ENCODE measurements around the gene MS4A18.

The MS4A18 gene

DNA sequence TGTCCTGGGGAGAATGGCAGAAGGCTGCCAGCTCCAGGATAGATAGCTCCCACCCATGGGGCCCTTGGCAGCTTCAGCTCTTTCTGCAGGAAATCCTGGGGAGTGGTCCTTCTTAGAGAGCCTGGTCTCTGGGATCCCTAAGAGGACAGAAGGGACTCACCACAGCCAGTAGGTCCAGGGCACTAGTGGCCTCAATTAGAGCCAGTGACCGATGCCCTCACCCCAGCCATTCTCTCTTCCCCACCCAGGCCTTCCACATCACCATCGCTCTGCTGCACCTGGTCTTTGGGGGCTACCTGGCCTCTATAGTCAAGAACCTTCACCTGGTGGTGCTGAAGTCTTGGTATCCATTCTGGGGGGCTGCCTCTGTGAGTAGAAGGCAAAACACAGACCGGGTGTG lies 66.2 kb downstream of the MS4A18 start:
- DNase-seq: no peak

DNA sequence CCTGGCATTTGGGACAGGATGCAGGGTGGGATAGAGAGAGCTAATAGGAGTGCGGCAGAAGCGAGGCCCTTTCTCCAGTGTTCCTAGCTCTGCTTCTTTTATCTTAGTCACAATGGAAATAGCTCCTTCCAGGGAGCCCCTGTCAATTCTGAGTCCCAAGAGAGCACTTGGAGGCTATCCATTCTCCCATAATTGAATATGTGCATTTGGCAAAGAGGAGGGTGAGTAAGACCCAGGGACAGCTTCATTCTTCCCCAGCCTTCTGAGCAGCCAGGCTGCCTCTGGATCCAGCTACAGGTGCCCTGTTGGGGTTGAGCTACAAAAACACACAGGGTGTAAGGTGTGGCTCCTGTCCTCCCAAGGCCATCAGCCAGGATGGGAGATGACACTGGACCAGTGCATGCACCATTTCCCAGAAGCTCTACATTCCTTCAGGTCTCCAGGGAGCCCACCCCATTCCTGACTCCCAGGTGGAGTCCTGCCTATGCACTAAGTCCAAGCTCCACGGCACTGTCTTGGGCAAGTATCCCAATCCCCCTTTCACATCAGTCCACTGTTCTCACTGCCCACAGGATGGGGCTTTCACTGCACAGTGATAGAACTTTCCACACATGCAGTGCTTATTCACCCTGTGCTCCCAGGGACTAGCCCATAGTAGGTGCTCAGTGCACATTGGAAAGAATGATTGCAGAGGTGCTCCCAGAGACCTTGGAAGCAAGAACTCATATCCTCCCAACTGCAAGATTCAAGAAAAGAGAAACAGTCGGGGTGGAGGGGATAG lies 66.8 kb downstream of the MS4A18 start:
- DNase-seq: no peak

DNA sequence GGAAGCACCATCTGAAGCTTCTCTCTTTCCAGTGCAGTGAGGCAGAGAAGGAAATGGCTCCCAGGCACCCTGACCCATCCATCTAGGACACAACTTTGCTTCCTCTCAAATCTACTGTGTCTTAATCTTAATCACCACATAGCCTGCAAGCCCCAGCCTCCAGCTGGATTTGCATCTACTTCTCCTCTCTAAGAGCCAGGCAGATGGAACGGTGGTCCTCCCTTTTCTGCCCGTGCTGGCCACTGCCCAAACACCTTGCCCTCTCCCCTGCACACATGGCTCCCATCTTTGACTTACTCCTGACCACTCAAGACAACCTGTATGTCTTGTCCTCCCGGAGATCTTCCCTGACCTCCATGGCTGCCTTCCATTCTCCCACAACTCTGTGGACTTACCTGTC lies 68.0 kb downstream of the MS4A18 start:
- no peak for DNase-seq
